GM19240 (cell line): Measurements from ENCODE around the gene OR4D2.

ENCODE experiments used
- DNase-seq: peaks from one replicate; pipeline ENCODE4 v3.0.0; 2011; ENCODE audit warnings: low spot score; ENCODE audit not compliant: insufficient read length

Gene OR4D2

GRCh38 chr17:58207451-58207850 is 40.7 kb downstream of the OR4D2 start:
- DNase-seq: no peak

GRCh38 chr17:58208344-58208743 is 41.6 kb downstream of the OR4D2 start:
- no peak for DNase-seq

GRCh38 chr17:58210922-58211321 is 44.1 kb downstream of the OR4D2 start:
- no peak for DNase-seq

- no peak for DNase-seq
These were observed 48.9 kb downstream of the OR4D2 start for GRCh38 chr17:58215685-58216084.

GRCh38 chr17:58217766-58218165 is 51.0 kb downstream of the OR4D2 start:
- no peak for DNase-seq

- DNase-seq: peak; percentile 92
These were observed 52.4 kb downstream of the OR4D2 start, which contains the start of gene MKS1 for GRCh38 chr17:58219007-58219788. Gene MKS1, minus strand, starts transcription at chr17:58219255. Its CDS starts 25 bp downstream, at chr17:58219230.

- DNase-seq: no peak
These were observed 53.0 kb downstream of the OR4D2 start for GRCh38 chr17:58219789-58220183.
